Esophagus muscularis mucosa (tissue), 4 donors: ENCODE measurements around the gene CSRNP3.

Source experiments
- EP300 ChIP-seq: sonication (generic); formaldehyde crosslinking; IDR thresholded peaks from one replicate; pipeline ENCODE4 v1.6.1; 2017; ENCODE audit warnings: antibody characterized with exemption
- POLR2AphosphoS5 ChIP-seq, 2 donors: sonication (generic); formaldehyde crosslinking; IDR thresholded peaks; one replicate each; pipeline ENCODE4 v1.6.1; 2017; ENCODE audit warnings: antibody characterized with exemption in 2 of 2
- TF ChIP-seq, protein P1 (sequence below), 3 experiments: fragments of 200-600 bp in 2 of 3; fragments of 450-650 bp in 1 of 3; sonication (generic) in 2 of 3; IDR thresholded peaks; one replicate each; pipeline ENCODE4 v1.5.1; 2017 to 2019; ENCODE audit warnings: antibody characterized with exemption in 3 of 3, mild to moderate bottlenecking in 2 of 3, moderate library complexity in 1 of 3

DNA sequence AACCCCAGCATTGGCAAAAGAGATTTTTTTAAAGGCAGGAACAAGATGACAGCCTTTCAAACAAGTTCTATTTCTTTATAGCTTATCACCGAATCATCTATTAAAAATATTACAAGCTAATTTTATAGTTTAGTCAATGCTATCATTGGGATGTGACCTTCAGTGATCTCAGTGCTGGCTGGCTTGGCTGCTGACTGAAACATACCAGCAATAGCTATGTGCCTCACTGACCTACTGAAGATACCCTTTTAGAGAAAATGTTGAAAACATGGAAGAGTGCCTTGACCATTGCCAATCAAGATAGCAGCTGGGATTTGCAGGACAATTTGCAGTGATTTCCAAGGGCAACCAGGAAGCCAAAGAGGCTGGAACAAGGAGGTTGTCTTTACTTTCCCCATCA lies 44.0 kb downstream of the CSRNP3 start:
- TF ChIP-seq, protein P1, sequence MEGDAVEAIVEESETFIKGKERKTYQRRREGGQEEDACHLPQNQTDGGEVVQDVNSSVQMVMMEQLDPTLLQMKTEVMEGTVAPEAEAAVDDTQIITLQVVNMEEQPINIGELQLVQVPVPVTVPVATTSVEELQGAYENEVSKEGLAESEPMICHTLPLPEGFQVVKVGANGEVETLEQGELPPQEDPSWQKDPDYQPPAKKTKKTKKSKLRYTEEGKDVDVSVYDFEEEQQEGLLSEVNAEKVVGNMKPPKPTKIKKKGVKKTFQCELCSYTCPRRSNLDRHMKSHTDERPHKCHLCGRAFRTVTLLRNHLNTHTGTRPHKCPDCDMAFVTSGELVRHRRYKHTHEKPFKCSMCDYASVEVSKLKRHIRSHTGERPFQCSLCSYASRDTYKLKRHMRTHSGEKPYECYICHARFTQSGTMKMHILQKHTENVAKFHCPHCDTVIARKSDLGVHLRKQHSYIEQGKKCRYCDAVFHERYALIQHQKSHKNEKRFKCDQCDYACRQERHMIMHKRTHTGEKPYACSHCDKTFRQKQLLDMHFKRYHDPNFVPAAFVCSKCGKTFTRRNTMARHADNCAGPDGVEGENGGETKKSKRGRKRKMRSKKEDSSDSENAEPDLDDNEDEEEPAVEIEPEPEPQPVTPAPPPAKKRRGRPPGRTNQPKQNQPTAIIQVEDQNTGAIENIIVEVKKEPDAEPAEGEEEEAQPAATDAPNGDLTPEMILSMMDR (IDR thresholded peaks at IDR 0.05), result no peak
- TF ChIP-seq POLR2AphosphoS5 (IDR thresholded peaks at IDR 0.05) (no peak), EP300 (no peak)
